ENCODE data around the gene PTPRE. TPM values are rescaled to one million over a fixed set of nuclear protein-coding genes. Genes with fewer than 3 reads are reported as not detected.
A peak's percentile ranks its signal among the peaks of the same experiment; 100 is the strongest.

Gene PTPRE
- total RNA-seq, 1 experiment from 2014 or later, result 3.1 TPM

- Mint-ChIP-seq H3K4me3 (no peak overlapping the region), H3K27ac (no peak overlapping the region), H3K9me3 (no peaks in the 10 kb centered on the region), H3K4me1 (peaks cover 7% of the 10 kb centered on the region), H3K27me3 (ENCODE audit: low read depth) (no peaks in the 10 kb centered on the region), H3K36me3 (no peaks in the 10 kb centered on the region)
- ChIA-PET POLR2A (no interaction called here), CTCF (interaction anchor here (0.5 to 2.0 kb wide), 2 partner anchors 10 to 47 kb away, joined by 3 to 7 read pairs; no protein-coding TSS in a partner anchor)
- DNase-seq (ENCODE audit: low spot score), result no peak
- TF ChIP-seq, protein P1, sequence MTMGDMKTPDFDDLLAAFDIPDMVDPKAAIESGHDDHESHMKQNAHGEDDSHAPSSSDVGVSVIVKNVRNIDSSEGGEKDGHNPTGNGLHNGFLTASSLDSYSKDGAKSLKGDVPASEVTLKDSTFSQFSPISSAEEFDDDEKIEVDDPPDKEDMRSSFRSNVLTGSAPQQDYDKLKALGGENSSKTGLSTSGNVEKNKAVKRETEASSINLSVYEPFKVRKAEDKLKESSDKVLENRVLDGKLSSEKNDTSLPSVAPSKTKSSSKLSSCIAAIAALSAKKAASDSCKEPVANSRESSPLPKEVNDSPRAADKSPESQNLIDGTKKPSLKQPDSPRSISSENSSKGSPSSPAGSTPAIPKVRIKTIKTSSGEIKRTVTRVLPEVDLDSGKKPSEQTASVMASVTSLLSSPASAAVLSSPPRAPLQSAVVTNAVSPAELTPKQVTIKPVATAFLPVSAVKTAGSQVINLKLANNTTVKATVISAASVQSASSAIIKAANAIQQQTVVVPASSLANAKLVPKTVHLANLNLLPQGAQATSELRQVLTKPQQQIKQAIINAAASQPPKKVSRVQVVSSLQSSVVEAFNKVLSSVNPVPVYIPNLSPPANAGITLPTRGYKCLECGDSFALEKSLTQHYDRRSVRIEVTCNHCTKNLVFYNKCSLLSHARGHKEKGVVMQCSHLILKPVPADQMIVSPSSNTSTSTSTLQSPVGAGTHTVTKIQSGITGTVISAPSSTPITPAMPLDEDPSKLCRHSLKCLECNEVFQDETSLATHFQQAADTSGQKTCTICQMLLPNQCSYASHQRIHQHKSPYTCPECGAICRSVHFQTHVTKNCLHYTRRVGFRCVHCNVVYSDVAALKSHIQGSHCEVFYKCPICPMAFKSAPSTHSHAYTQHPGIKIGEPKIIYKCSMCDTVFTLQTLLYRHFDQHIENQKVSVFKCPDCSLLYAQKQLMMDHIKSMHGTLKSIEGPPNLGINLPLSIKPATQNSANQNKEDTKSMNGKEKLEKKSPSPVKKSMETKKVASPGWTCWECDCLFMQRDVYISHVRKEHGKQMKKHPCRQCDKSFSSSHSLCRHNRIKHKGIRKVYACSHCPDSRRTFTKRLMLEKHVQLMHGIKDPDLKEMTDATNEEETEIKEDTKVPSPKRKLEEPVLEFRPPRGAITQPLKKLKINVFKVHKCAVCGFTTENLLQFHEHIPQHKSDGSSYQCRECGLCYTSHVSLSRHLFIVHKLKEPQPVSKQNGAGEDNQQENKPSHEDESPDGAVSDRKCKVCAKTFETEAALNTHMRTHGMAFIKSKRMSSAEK (CRISPR knock-in tag; IDR thresholded peaks at IDR 0.05; ENCODE audit: borderline replicate concordance), result no peak
- no peak for TF ChIP-seq ZNF219 (CRISPR knock-in tag; IDR thresholded peaks at IDR 0.05; ENCODE audit: borderline replicate concordance)
- no peak for TF ChIP-seq SMAD3 (CRISPR knock-in tag; IDR thresholded peaks at IDR 0.05; ENCODE audit: borderline replicate concordance)
- TF ChIP-seq ZNF671 (CRISPR knock-in tag; IDR thresholded peaks at IDR 0.05), result no peak
- no peak for TF ChIP-seq ETV6 (CRISPR knock-in tag; IDR thresholded peaks at IDR 0.05)
- ATAC-seq, result no peak
Observed at GRCh38 chr10:128001363-128001745, 94.5 kb downstream of the PTPRE start.

GRCh38 chr10:128001849-128002248 is 94.9 kb downstream of the PTPRE start:
- POLR2A ChIA-PET, result no interaction called here
- TF ChIP-seq IRF1 (CRISPR knock-in tag; IDR thresholded peaks at IDR 0.05) (no peak), HMGA2 (CRISPR knock-in tag; IDR thresholded peaks at IDR 0.05) (no peak), ZNF138 (CRISPR knock-in tag; conservative IDR thresholded peaks at IDR 0.05) (no peak), TP53 (CRISPR knock-in tag; IDR thresholded peaks at IDR 0.05) (no peak), ZNF671 (CRISPR knock-in tag; IDR thresholded peaks at IDR 0.05) (no peak), USF1 (CRISPR knock-in tag; IDR thresholded peaks at IDR 0.05) (no peak), ZNF416 (CRISPR knock-in tag; IDR thresholded peaks at IDR 0.05) (no peak), ZNF263 (CRISPR knock-in tag; IDR thresholded peaks at IDR 0.05; ENCODE audit: low read depth) (no peak)
- TF ChIP-seq, protein P2, sequence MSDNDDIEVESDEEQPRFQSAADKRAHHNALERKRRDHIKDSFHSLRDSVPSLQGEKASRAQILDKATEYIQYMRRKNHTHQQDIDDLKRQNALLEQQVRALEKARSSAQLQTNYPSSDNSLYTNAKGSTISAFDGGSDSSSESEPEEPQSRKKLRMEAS (CRISPR knock-in tag; IDR thresholded peaks at IDR 0.05), result no peak
- TF ChIP-seq, protein P3, sequence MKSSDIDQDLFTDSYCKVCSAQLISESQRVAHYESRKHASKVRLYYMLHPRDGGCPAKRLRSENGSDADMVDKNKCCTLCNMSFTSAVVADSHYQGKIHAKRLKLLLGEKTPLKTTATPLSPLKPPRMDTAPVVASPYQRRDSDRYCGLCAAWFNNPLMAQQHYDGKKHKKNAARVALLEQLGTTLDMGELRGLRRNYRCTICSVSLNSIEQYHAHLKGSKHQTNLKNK (CRISPR knock-in tag; IDR thresholded peaks at IDR 0.05), result no peak
- TF ChIP-seq, protein P4, sequence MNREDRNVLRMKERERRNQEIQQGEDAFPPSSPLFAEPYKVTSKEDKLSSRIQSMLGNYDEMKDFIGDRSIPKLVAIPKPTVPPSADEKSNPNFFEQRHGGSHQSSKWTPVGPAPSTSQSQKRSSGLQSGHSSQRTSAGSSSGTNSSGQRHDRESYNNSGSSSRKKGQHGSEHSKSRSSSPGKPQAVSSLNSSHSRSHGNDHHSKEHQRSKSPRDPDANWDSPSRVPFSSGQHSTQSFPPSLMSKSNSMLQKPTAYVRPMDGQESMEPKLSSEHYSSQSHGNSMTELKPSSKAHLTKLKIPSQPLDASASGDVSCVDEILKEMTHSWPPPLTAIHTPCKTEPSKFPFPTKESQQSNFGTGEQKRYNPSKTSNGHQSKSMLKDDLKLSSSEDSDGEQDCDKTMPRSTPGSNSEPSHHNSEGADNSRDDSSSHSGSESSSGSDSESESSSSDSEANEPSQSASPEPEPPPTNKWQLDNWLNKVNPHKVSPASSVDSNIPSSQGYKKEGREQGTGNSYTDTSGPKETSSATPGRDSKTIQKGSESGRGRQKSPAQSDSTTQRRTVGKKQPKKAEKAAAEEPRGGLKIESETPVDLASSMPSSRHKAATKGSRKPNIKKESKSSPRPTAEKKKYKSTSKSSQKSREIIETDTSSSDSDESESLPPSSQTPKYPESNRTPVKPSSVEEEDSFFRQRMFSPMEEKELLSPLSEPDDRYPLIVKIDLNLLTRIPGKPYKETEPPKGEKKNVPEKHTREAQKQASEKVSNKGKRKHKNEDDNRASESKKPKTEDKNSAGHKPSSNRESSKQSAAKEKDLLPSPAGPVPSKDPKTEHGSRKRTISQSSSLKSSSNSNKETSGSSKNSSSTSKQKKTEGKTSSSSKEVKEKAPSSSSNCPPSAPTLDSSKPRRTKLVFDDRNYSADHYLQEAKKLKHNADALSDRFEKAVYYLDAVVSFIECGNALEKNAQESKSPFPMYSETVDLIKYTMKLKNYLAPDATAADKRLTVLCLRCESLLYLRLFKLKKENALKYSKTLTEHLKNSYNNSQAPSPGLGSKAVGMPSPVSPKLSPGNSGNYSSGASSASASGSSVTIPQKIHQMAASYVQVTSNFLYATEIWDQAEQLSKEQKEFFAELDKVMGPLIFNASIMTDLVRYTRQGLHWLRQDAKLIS (CRISPR knock-in tag; IDR thresholded peaks at IDR 0.05; ENCODE audit: borderline replicate concordance), result no peak
- Mint-ChIP-seq H3K4me3 (no peak overlapping the region), H3K36me3 (no peaks in the 10 kb centered on the region), H3K27ac (no peak overlapping the region), H3K27me3 (ENCODE audit: low read depth) (no peaks in the 10 kb centered on the region), H3K9me3 (no peaks in the 10 kb centered on the region), H3K4me1 (peaks cover 7% of the 10 kb centered on the region)
- ATAC-seq, result peak; percentile 46; the same call in 1 of the 2 replicates
- CTCF ChIA-PET, result interaction anchor here (0.5 to 2.0 kb wide), 2 partner anchors 9 to 47 kb away, joined by 3 to 7 read pairs; no protein-coding TSS in a partner anchor
- DNase-seq (ENCODE audit: low spot score), result no peak
